Naive thymus-derived CD8-positive, alpha-beta T cell (primary cell): ENCODE measurements around the gene TTC23. TPM values are rescaled to one million over a fixed set of nuclear protein-coding genes. Genes with fewer than 3 reads are reported as not detected.

Source experiments
- ATAC-seq, 2 donors: fragments of 150-1000 bp; cut with Tn5 transposase in 1 of 2; sonication (Bioruptor Pico), chemical (Tn5 transposase) in 1 of 2; 1 replicate in 1 of 2; 2 replicates in 1 of 2; pipeline ENCODE4 v1.10.0; 2021; ENCODE audit warnings: mild to moderate bottlenecking in 2 of 2, moderate library complexity in 2 of 2
- POLR2A ChIA-PET: fragments of 350-600 bp; sonication (Branson Sonifier 250); formaldehyde crosslinking; loops from one replicate; lab custom pipeline; 2021; ENCODE audit warnings: antibody characterized with exemption; lab: Charles Lee
- DNase-seq, 10 donors: peaks; one replicate each; pipeline versions ENCODE4 v3.0.0 to v3.0.0-alpha.2; 2020 to 2022
- H3K27ac Mint-ChIP-seq, 10 donors: one replicate each; pipeline ENCODE4 v1.8.0; 2020 to 2022; ENCODE audit warnings: mild to moderate bottlenecking in 10 of 10, mixed read lengths in 10 of 10, moderate library complexity in 4 of 10, inconsistent platforms in 1 of 10
- H3K27me3 Mint-ChIP-seq, 5 donors: one replicate each; pipeline ENCODE4 v1.8.0; 2021 to 2022; ENCODE audit warnings: mixed read lengths in 5 of 5
- H3K36me3 Mint-ChIP-seq, 3 donors: one replicate each; pipeline ENCODE4 v1.8.0; 2020 to 2022; ENCODE audit warnings: mixed read lengths in 3 of 3, mild to moderate bottlenecking in 2 of 3, inconsistent platforms in 1 of 3
- H3K4me1 Mint-ChIP-seq, 4 donors: one replicate each; pipeline ENCODE4 v1.8.0; 2021 to 2022; ENCODE audit warnings: mixed read lengths in 4 of 4
- H3K4me3 Mint-ChIP-seq, 10 donors: one replicate each; pipeline ENCODE4 v1.8.0; 2020 to 2022; ENCODE audit warnings: mild to moderate bottlenecking in 10 of 10, mixed read lengths in 10 of 10, moderate library complexity in 6 of 10, inconsistent platforms in 1 of 10
- H3K9me3 Mint-ChIP-seq, 9 donors: one replicate each; pipeline ENCODE4 v1.8.0; 2020 to 2022; ENCODE audit warnings: mixed read lengths in 9 of 9, mild to moderate bottlenecking in 3 of 9, inconsistent platforms in 1 of 9, moderate library complexity in 1 of 9
- polyA plus RNA-seq, 3 donors: library from polyadenylated mRNA; unstranded; fragments of 300-500 nt; fragmentation: Illumina TruSeq; gene quantifications; one replicate each; pipeline ENCODE4 v1.2.3, GENCODE V29; 2021
- total RNA-seq, 8 experiments: library from RNA in 2 of 8; stranded (reverse) in 2 of 8; gene quantifications; one replicate each; pipeline ENCODE4 v1.2.3 and lab custom pipeline; 2021 to 2026

The TTC23 gene
- total and polyA plus RNA-seq, 5 experiments from 2014 or later = 0.15 to 0.82 (median 0.38) TPM; not detected in 1

- H3K4me1 Mint-ChIP-seq = no peaks in the 10 kb centered on the region
- POLR2A ChIA-PET = no interaction called here
- no peaks in the 10 kb centered on the region for H3K36me3 Mint-ChIP-seq
- ATAC-seq = no peak
- no peaks in the 10 kb centered on the region for H3K9me3 Mint-ChIP-seq
- H3K4me3 Mint-ChIP-seq = no peak overlapping the region
- H3K27ac Mint-ChIP-seq = no peak overlapping the region
- peaks cover 0 to 7% (median 0%) of the 10 kb centered on the region in 5 donors for H3K27me3 Mint-ChIP-seq
- no peak for DNase-seq
Measured at GRCh38 chr15:99180086-99180963, 69.1 kb downstream of the TTC23 start.

- Mint-ChIP-seq H3K4me3 (no peak overlapping the region), H3K36me3 (no peaks in the 10 kb centered on the region), H3K27me3 (peaks cover 0 to 3% (median 0%) of the 10 kb centered on the region in 5 donors), H3K27ac (no peak overlapping the region), H3K9me3 (no peaks in the 10 kb centered on the region), H3K4me1 (no peaks in the 10 kb centered on the region)
- no peak for ATAC-seq
- DNase-seq = no peak
- POLR2A ChIA-PET = no interaction called here
Measured at GRCh38 chr15:99177679-99178078, 71.7 kb downstream of the TTC23 start.

GRCh38 chr15:99176757-99177156, 72.6 kb downstream of the TTC23 start:
- DNase-seq = no peak
- H3K4me1 Mint-ChIP-seq = no peaks in the 10 kb centered on the region
- H3K9me3 Mint-ChIP-seq = no peaks in the 10 kb centered on the region
- POLR2A ChIA-PET = no interaction called here
- H3K27me3 Mint-ChIP-seq = no peaks in the 10 kb centered on the region
- no peak overlapping the region for H3K4me3 Mint-ChIP-seq
- no peak for ATAC-seq
- no peaks in the 10 kb centered on the region for H3K36me3 Mint-ChIP-seq
- no peak overlapping the region for H3K27ac Mint-ChIP-seq

GRCh38 chr15:99174567-99175395, 74.6 kb downstream of the TTC23 start:
- Mint-ChIP-seq H3K4me1 (no peaks in the 10 kb centered on the region), H3K4me3 (no peak overlapping the region), H3K27ac (no peak overlapping the region), H3K36me3 (no peaks in the 10 kb centered on the region), H3K27me3 (no peaks in the 10 kb centered on the region), H3K9me3 (no peaks in the 10 kb centered on the region)
- no peak for ATAC-seq
- no peak for DNase-seq
- POLR2A ChIA-PET = no interaction called here

GRCh38 chr15:99172989-99173388, 76.4 kb downstream of the TTC23 start:
- Mint-ChIP-seq H3K4me3 (no peak overlapping the region), H3K36me3 (no peaks in the 10 kb centered on the region), H3K4me1 (no peaks in the 10 kb centered on the region), H3K9me3 (no peaks in the 10 kb centered on the region), H3K27ac (no peak overlapping the region), H3K27me3 (no peaks in the 10 kb centered on the region)
- POLR2A ChIA-PET = no interaction called here
- ATAC-seq (no peak), DNase-seq (no peak)

GRCh38 chr15:99172171-99172570, 77.2 kb downstream of the TTC23 start:
- Mint-ChIP-seq H3K4me3 (no peak overlapping the region), H3K9me3 (no peaks in the 10 kb centered on the region), H3K4me1 (peaks cover 0 to 2% (median 0%) of the 10 kb centered on the region in 4 donors), H3K36me3 (no peaks in the 10 kb centered on the region), H3K27me3 (no peaks in the 10 kb centered on the region), H3K27ac (no peak overlapping the region)
- no peak for ATAC-seq
- POLR2A ChIA-PET = no interaction called here
- no peak for DNase-seq

- Mint-ChIP-seq H3K4me1 (peaks cover 0 to 2% (median 0%) of the 10 kb centered on the region in 4 donors), H3K9me3 (no peaks in the 10 kb centered on the region), H3K27me3 (no peaks in the 10 kb centered on the region), H3K27ac (no peak overlapping the region), H3K36me3 (no peaks in the 10 kb centered on the region), H3K4me3 (no peak overlapping the region)
- DNase-seq = no peak
- POLR2A ChIA-PET = no interaction called here
- no peak for ATAC-seq
Measured at GRCh38 chr15:99170476-99171065, 78.8 kb downstream of the TTC23 start.

- POLR2A ChIA-PET = no interaction called here
- H3K4me3 Mint-ChIP-seq = no peak overlapping the region
- no peaks in the 10 kb centered on the region for H3K36me3 Mint-ChIP-seq
- no peaks in the 10 kb centered on the region for H3K9me3 Mint-ChIP-seq
- ATAC-seq = no peak
- no peaks in the 10 kb centered on the region for H3K27me3 Mint-ChIP-seq
- H3K27ac Mint-ChIP-seq = peak overlapping the region in 1 of 10 donors; percentile 40
- DNase-seq = no peak
- peaks cover 0 to 2% (median 0%) of the 10 kb centered on the region in 4 donors for H3K4me1 Mint-ChIP-seq
Measured at GRCh38 chr15:99169769-99170311, 79.5 kb downstream of the TTC23 start.

GRCh38 chr15:99168601-99169580, 80.5 kb downstream of the TTC23 start:
- POLR2A ChIA-PET = no interaction called here
- DNase-seq (no peak), ATAC-seq (no peak)
- Mint-ChIP-seq H3K27me3 (no peaks in the 10 kb centered on the region), H3K4me1 (peaks cover 0 to 2% (median 0%) of the 10 kb centered on the region in 4 donors), H3K4me3 (no peak overlapping the region), H3K36me3 (no peaks in the 10 kb centered on the region), H3K27ac (peak overlapping the region in 1 of 10 donors; percentile 40), H3K9me3 (no peaks in the 10 kb centered on the region)

- Mint-ChIP-seq H3K9me3 (no peaks in the 10 kb centered on the region), H3K27ac (no peak overlapping the region), H3K4me1 (peaks cover 0 to 10% (median under 1%) of the 10 kb centered on the region in 4 donors), H3K36me3 (no peaks in the 10 kb centered on the region), H3K27me3 (no peaks in the 10 kb centered on the region), H3K4me3 (no peak overlapping the region)
- ATAC-seq = no peak
- POLR2A ChIA-PET = no interaction called here
- DNase-seq = no peak
Measured at GRCh38 chr15:99167640-99168039, 81.7 kb downstream of the TTC23 start.

- DNase-seq = no peak
- Mint-ChIP-seq H3K9me3 (no peaks in the 10 kb centered on the region), H3K36me3 (no peaks in the 10 kb centered on the region), H3K4me3 (no peak overlapping the region), H3K27ac (no peak overlapping the region), H3K27me3 (no peaks in the 10 kb centered on the region), H3K4me1 (peaks cover 0 to 10% (median under 1%) of the 10 kb centered on the region in 4 donors)
- ATAC-seq = no peak
- POLR2A ChIA-PET = no interaction called here
Measured at GRCh38 chr15:99167201-99167600, 82.2 kb downstream of the TTC23 start.
